Measurements from ENCODE around the gene MRPL18. TPM values are rescaled to one million over a fixed set of nuclear protein-coding genes. Genes with fewer than 3 reads are reported as not detected.
"Not testable (repeated sequence)": the region's sequence is repeated elsewhere in the genome, so short reads cannot be mapped to it uniquely, and the experiment has no call there.

The MRPL18 gene
- total RNA-seq, 1 donor from 2014 or later, result 53.1 TPM

- intact Hi-C loops (cut with DNase I), result no loop called here
- no peak for DNase-seq (ENCODE audit: low spot score)
Measured at GRCh38 chr6:159808647-159809046, 18.4 kb downstream of the MRPL18 start.

DNA sequence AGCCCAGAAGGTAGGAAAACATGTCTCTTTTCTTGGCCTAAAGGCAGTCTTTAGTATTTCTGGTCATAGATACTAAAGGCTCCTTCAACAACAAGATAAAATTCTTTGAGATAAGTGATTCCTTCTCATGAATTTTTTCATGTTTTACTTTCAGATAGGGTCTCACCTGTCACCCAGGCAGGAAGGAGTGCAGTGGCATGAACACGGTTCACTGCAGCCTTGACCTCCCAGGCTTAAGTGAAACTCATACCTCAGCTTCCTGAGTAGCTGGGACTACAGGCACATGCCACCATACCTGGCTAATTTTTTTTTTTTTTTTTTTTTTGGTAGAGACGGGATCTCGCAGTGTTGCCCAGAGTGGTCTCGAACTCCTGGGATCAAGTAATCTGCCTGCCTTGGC lies 18.9 kb downstream of the MRPL18 start:
- intact Hi-C loops (cut with DNase I), result no loop called here
- no peak for DNase-seq (ENCODE audit: low spot score)

- DNase-seq (ENCODE audit: low spot score), result no peak
- intact Hi-C loops (cut with DNase I), result no loop called here
Measured at GRCh38 chr6:159813781-159814180, 23.5 kb downstream of the MRPL18 start.

- intact Hi-C loops (cut with DNase I), result no loop called here
- no peak for DNase-seq (ENCODE audit: low spot score)
Measured at GRCh38 chr6:159815410-159815809, 25.1 kb downstream of the MRPL18 start.

DNA sequence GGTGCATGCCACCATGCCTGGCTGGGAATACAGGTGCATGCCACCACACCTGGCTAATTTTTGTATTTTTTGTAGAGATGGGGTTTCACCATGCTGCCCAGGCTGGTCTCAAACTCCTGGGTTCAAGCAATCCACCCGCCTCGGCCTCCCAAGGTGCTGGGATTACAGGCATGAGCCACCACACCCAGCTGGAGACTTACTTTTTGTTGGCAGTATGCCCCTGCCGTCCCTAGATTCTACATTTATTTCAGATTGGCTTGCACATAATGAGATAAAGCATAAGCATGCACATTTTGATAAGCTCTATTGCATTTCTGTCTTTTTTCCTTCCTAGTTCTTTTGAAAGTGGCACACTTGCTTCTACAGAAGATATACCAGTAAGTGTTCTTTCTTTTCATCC lies 26.5 kb downstream of the MRPL18 start:
- intact Hi-C loops (cut with DNase I); DNase-seq (ENCODE audit: low spot score): not testable (repeated sequence)

DNA sequence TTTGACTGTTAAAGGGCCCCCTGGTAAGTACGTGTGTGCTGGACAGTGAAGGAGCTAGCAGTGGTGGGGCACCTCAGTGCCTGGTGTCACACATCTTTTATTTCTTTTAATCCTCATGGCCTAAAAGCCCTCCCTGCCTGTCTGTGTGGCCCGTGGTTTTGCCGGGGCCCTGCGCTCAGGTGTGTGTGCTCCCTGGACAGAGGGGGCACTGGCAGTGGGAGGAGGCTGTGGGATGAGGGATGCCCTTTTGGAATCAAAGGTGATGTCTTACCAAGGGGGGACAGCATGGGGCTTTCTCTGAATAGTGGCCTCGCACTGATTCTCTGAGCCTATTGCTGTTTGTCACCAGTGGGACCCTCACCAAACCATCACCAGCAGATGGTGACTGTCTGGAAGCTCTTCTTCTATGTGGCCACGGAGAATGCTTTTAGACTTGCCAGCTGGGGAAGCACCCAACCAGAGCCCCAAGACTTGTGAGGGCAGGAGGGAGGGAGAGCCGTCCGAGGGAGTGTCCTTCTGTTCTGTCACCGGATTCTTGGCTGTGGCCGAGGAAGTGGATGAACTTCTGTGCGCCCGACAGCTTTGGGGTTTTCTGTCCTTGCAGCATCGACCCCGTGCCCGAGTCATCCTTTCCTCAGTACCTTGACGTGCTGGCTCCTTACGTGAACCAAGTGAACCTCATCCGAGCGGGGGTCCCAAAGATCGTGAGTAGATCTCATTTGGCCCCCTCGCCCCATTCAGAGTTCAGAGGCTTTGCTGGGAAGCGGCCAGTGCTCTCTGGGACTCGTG lies 27.9 kb downstream of the MRPL18 start:
- intact Hi-C loops (cut with DNase I), result no loop called here
- DNase-seq (ENCODE audit: low spot score), result no peak

DNA sequence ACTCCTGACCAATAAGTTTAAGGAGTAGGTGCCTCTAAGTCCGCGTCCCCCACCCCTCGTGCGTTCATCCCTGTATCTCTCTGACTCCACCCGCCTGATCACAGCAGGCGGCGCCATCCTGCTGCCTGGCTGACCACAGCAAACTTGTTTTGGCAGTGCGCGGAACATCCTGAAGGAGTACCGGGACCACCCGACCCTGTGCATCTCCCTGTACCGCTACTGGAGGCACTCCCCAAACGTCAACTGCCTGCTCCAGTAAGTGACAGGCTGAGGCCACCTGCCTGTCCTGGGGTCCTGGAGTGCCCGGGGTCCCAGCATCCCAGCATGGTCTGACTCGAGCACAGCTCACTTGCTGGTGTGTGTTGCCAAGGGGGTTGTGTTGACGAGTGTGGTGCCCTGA lies 28.8 kb downstream of the MRPL18 start:
- no peak for DNase-seq (ENCODE audit: low spot score)
- intact Hi-C loops (cut with DNase I), result no loop called here

- intact Hi-C loops (cut with DNase I), result no loop called here
- no peak for DNase-seq (ENCODE audit: low spot score)
Measured at GRCh38 chr6:159819932-159820640, 29.8 kb downstream of the MRPL18 start.

DNA sequence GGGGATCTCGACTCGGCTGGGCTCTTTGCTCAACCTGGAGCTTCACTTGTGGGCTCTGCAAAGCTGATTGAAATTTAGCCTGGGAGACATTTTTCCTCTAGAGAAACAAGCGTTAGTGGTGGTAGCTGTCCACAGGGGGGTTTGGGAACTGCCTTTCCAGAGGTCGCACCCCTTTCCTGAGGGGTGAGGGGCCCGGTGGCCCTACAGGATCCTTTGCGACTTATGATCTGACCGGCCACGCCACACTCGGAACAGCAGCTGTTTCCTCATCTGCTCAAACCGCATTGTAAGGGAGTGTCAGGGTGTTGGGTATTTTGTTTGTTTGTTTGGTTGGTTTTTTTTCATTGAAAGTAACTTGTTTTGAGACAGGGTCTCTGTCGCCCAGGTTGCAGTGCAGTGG lies 30.9 kb downstream of the MRPL18 start:
- no peak for DNase-seq (ENCODE audit: low spot score)

GRCh38 chr6:159821726-159822125 lies 31.5 kb downstream of the MRPL18 start:
- DNase-seq (ENCODE audit: low spot score), result no peak
- intact Hi-C loops (cut with DNase I), result no loop called here

More for the DNA sequence above, 30.9 kb downstream of the MRPL18 start:
- intact Hi-C loops (cut with DNase I), result no loop called here

GRCh38 chr6:159823953-159824352 lies 33.7 kb downstream of the MRPL18 start:
- intact Hi-C loops (cut with DNase I), result no loop called here
- DNase-seq (ENCODE audit: low spot score), result no peak

DNA sequence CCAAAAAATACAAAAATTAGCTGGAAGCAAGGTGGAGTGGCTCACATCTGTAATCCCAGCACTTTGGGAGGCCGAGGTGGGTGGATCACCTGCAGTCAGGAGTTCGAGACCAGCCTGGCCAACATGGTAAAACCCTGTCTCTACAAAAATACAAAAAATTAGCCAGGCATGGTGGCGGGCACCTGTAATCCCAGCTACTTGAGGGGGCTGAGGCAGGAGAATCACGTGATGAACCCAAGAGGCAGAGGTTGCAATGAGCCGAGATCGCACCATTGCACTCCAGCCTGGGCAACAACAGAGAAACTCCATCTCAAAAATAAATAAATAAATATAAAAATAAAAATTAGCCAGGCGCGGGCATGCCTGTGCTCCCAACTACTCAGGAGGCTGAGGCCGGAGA lies 34.4 kb downstream of the MRPL18 start:
- intact Hi-C loops (cut with DNase I); DNase-seq (ENCODE audit: low spot score): not testable (repeated sequence)

- intact Hi-C loops (cut with DNase I), result no loop called here
- DNase-seq (ENCODE audit: low spot score), result no peak
Measured at GRCh38 chr6:159826004-159826403, 35.7 kb downstream of the MRPL18 start.

DNA sequence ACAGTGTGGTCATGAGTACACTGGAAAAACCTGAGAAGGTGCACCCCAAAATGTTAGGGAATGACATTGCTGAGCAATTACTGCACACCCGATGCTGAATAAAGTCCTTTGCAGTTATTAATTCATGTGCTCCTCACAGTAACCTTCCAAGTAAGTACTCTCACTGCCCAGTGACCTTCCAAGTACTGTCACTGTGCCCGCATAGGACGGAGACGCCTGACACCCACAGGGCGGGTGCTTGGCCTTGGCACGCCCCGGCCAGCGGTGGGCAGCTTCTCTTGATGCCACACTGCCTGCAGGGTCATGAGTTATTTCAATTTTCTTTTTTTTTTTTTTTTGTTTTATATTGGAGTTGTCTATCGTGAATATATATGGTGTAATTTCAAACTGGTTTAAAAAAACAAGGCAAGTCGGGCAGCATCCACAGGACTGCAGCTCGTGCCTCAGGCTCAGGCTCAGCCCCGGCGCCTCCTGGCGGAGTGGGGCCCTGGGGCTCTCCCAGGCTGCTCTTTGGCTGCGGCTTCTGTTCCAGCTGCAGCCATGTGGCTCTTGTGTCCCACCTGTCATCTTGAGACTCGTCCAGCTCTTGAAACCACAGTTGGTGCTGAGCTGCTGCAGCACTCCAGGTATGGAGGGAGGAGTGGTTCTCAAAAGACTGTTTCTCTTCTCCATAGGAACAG lies 36.8 kb downstream of the MRPL18 start:
- no peak for DNase-seq (ENCODE audit: low spot score)
- intact Hi-C loops (cut with DNase I), result no loop called here

DNA sequence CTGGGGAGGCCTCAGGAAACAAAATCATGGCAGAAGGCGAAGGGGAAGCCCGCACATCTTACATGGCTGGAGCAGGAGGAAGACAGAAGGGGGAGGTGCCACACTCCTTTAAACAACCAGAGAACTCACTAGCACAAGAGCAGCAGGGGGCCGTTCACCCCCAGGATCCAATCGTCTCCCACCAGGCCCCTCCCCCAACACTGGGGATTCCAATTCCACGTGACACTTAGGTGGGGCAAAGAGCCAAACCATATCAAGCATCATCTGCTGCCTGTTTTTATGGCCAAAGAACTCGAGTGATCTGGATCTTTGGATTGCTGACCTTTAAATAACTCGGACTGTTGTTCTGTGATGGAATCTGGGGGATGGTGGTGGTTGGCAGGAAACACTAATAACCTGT lies 37.8 kb downstream of the MRPL18 start:
- DNase-seq (ENCODE audit: low spot score), result no peak
- intact Hi-C loops (cut with DNase I), result no loop called here

GRCh38 chr6:159829526-159829925 lies 39.3 kb downstream of the MRPL18 start:
- DNase-seq (ENCODE audit: low spot score), result no peak
- intact Hi-C loops (cut with DNase I), result no loop called here

GRCh38 chr6:159830501-159831372 lies 40.5 kb downstream of the MRPL18 start:
- intact Hi-C loops (cut with DNase I), result no loop called here
- DNase-seq (ENCODE audit: low spot score), result no peak

GRCh38 chr6:159831373-159831679 lies 41.1 kb downstream of the MRPL18 start:
- intact Hi-C loops (cut with DNase I), result no loop called here
- no peak for DNase-seq (ENCODE audit: low spot score)

GRCh38 chr6:159832946-159833345 lies 42.7 kb downstream of the MRPL18 start:
- intact Hi-C loops (cut with DNase I), result no loop called here
- DNase-seq (ENCODE audit: low spot score), result no peak

DNA sequence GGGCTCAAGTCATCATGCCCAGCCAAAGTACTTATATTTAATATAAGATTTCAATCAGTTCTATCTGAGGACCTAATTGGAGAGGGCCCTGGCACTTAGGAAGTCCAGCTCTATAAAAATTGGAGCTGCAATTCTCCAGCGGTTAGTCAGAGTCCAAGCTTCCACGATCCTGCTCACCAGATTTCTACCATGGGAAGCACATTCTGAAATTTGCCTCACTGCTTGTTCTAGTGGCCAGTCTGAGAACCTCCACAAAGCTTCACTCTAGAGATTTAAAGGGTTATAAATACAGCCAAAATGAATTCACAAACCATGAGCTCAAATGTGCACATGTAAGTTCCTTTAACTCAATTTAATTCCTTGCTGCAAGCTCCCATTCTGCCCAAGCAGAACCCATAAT lies 43.3 kb downstream of the MRPL18 start:
- intact Hi-C loops (cut with DNase I), result no loop called here

More for the DNA sequence above, 43.3 kb downstream of the MRPL18 start:
- DNase-seq (ENCODE audit: low spot score), result no peak
